Transverse colon (tissue), 4 donors: ENCODE data around the gene GNG3. TPM values are rescaled to one million over a fixed set of nuclear protein-coding genes. Genes with fewer than 3 reads are reported as not detected.

Experiments used
- DNase-seq: peaks from one replicate; pipeline ENCODE4 v3.0.0-alpha.2; 2019
- H3K27ac ChIP-seq, 4 donors: fragments of 200-600 bp; sonication (generic); 2 replicates each; pipeline ENCODE4 v1.5.1; 2016 to 2018; ENCODE audit warnings: inconsistent platforms in 4 of 4
- H3K27me3 ChIP-seq: fragments of 200-600 bp; sonication (generic); 2 replicates; pipeline ENCODE4 v1.5.1; 2017; ENCODE audit warnings: inconsistent platforms
- H3K36me3 ChIP-seq, 4 donors: fragments of 200-600 bp; sonication (generic); 2 replicates each; pipeline ENCODE4 v1.5.1; 2017 to 2019; ENCODE audit warnings: inconsistent platforms in 4 of 4
- H3K4me1 ChIP-seq, 4 donors: fragments of 200-600 bp; sonication (generic); 2 replicates each; pipeline ENCODE4 v1.5.1; 2017 to 2020; ENCODE audit warnings: inconsistent platforms in 4 of 4
- H3K4me3 ChIP-seq, 4 donors: fragments of 200-600 bp; sonication (generic); 1 replicate in 1 of 4; 2 replicates in 3 of 4; pipeline versions ENCODE4 v1.5.1 to v1.6.1; 2017 to 2019; ENCODE audit warnings: inconsistent platforms in 4 of 4
- H3K9me3 ChIP-seq, 2 donors: fragments of 200-600 bp; sonication (generic); 2 replicates each; pipeline ENCODE4 v1.5.1; 2017 to 2019; ENCODE audit warnings: inconsistent platforms in 2 of 2
- CTCF ChIP-seq, 5 experiments: fragments of 200-600 bp in 3 of 5; fragments of 450-650 bp in 2 of 5; sonication (generic) in 3 of 5; IDR thresholded peaks; 1 replicate in 2 of 5; 2 replicates in 3 of 5; pipeline ENCODE4 v1.5.1; 2016 to 2017; ENCODE audit warnings: antibody characterized with exemption in 5 of 5, inconsistent platforms in 3 of 5, mild to moderate bottlenecking in 2 of 5, moderate library complexity in 1 of 5
- EP300 ChIP-seq: sonication (generic); formaldehyde crosslinking; IDR thresholded peaks from one replicate; pipeline ENCODE4 v1.6.1; 2017; ENCODE audit warnings: antibody characterized with exemption, low read depth
- POLR2A ChIP-seq: fragments of 450-650 bp; IDR thresholded peaks from one replicate; pipeline ENCODE4 v1.6.1; 2016; ENCODE audit warnings: antibody characterized with exemption, mild to moderate bottlenecking, moderate library complexity
- POLR2AphosphoS5 ChIP-seq, 3 donors: sonication (generic); formaldehyde crosslinking; IDR thresholded peaks; one replicate each; pipeline ENCODE4 v1.6.1; 2016; ENCODE audit warnings: antibody characterized with exemption in 3 of 3
- WGBS, 2 donors: methylation state at CpG; one replicate each; pipeline ENCODE4 v1.1.5; 2018; ENCODE audit warnings: low coverage in 1 of 2; 5-methylcytosine and 5-hydroxymethylcytosine counted together
- in situ Hi-C, 4 donors: fragments of 200-750 bp; cut with MboI; loops; one replicate each; pipeline versions ENCODE4 v1.15.0 to v1.15.1; 2017; ENCODE audit warnings: low sequenced_read_pairs in 3 of 4, low pct_ligation_motif_present in 1 of 4, low pct_unique_long_range_greater_than_20kb in 1 of 4
- intact Hi-C: fragments of 100-400 bp; cut with DNase I; formaldehyde crosslinking; loops from one replicate; pipeline ENCODE4 v1.15.1; 2023; ENCODE audit warnings: low total_unique reads
- total RNA-seq, 4 donors: library from RNA; depleted of rRNA; stranded (reverse); fragments of >200 nt; gene quantifications; one replicate each; pipeline ENCODE4 v1.1.0, GENCODE V29; 2016

Gene GNG3
- total RNA-seq, 4 donors from 2014 or later = 0.64 TPM; not detected in 3

DNA sequence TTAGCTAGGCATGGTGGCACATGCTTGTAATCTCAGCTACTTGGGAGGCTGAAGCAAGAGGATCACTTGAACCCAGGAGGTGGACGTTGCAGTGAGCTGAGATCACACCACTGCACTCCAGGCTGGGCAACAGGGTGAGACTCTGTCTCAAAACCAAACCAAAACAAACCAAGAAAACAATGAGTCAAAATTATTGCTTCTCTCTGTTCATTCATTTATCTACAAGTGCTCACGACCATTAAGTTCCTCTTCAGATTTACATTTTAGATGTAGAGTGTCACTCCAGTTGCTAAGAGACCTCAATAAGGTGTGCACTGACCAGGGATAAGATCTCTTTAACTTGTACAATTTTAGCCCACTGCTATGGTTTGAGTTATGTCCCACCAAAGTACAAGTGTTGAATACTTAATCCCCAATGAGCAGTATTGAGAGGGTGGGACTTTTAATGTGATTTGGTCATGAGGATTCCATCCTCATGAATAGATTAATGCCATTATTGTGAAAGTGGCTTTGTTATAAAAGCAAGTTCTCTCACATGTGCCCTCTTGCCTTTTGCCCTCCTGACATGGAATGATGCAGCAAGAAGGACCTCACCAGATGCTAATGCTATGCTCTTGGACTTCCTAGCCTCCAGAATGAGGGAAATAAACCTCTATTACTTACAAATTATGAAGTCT, 12.0 kb downstream of the GNG3 start:
- Histone ChIP-seq H3K27me3 (no peaks in the 10 kb centered on the region), H3K4me3 (no peak overlapping the region), H3K4me1 (peaks cover 6 to 19% (median 8%) of the 10 kb centered on the region in 4 donors), H3K36me3 (peaks cover 2 to 85% (median 46%) of the 10 kb centered on the region in 4 donors), H3K9me3 (no peaks in the 10 kb centered on the region), H3K27ac (no peak overlapping the region)
- in situ Hi-C loops = no loop called here
- no peak for TF ChIP-seq POLR2A
- TF ChIP-seq CTCF (IDR thresholded peaks at IDR 0.05) = no peak
- TF ChIP-seq POLR2AphosphoS5 (IDR thresholded peaks at IDR 0.05) = no peak
- no peak for TF ChIP-seq EP300
- intact Hi-C loops = no loop called here
- 69 to 88% methylated on average over 1 to 2 of the region's 2 CpGs for WGBS, 2 donors
- DNase-seq = no peak

GRCh38 chr11:62721994-62722393, 14.5 kb downstream of the GNG3 start:
- intact Hi-C loops (no loop called here), in situ Hi-C loops (no loop called here)
- Histone ChIP-seq H3K27ac (no peak overlapping the region), H3K4me3 (no peak overlapping the region), H3K36me3 (peaks cover 2 to 66% (median 36%) of the 10 kb centered on the region in 4 donors), H3K27me3 (no peaks in the 10 kb centered on the region), H3K9me3 (no peaks in the 10 kb centered on the region), H3K4me1 (peaks cover 10 to 32% (median 17%) of the 10 kb centered on the region in 4 donors)
- TF ChIP-seq POLR2AphosphoS5 (IDR thresholded peaks at IDR 0.05) (no peak), POLR2A (no peak)
- no peak for DNase-seq
- 79 to 83% methylated on average over 5 to 7 of the region's 7 CpGs for WGBS, 2 donors

DNA sequence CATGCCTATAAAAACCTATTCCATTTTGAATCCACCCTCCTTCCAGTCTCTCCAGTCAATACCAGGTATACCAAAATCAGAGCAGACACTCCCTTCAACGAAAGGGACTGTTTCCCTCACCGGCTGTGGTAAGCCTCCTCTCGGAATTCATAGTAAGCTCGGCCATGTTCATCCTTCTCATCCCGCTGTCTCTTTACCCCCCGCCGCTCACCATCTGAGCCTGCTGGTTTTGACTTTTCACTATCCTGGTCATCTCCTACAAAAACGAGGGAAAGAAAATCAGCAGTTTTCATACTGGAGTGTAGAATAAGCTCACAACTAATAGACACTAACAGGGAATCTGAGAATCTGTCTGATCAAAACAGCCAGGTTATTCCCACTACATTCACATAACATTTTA, 16.7 kb downstream of the GNG3 start:
- H3K27ac ChIP-seq = peak overlapping the region in 1 of 4 donors; percentile 98
- 48 to 65% methylated on average over 7 to 8 of the region's 8 CpGs for WGBS, 2 donors
- H3K36me3 ChIP-seq = peaks cover 2 to 45% (median 25%) of the 10 kb centered on the region in 4 donors
- no peaks in the 10 kb centered on the region for H3K27me3 ChIP-seq
- no peaks in the 10 kb centered on the region for H3K9me3 ChIP-seq
- TF ChIP-seq POLR2A (no peak), CTCF (IDR thresholded peaks at IDR 0.05) (no peak), POLR2AphosphoS5 (IDR thresholded peaks at IDR 0.05) (no peak), EP300 (no peak)
- intact Hi-C loops (no loop called here), in situ Hi-C loops (no loop called here)
- H3K4me1 ChIP-seq = peaks cover 10 to 35% (median 17%) of the 10 kb centered on the region in 4 donors
- H3K4me3 ChIP-seq = peak overlapping the region in 1 of 4 donors; percentile 73
- DNase-seq = no peak

DNA sequence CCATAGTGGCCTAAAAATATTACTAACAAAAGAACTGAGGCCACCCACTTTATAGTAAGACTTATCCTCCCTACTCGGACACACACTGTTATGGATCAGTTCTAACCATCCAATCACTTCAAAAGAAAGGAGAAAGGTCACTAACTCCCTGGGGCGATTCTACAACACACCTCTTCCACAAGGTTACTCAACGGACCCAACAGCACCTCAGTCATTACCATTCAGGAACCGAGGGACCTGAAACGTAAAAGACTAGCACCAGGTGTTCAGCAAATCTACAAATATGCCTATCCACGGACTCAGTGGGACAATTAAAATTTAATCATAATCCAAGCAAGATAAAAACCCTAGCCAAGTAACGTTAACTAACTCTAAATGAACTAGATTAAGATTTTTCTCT, 18.2 kb downstream of the GNG3 start:
- in situ Hi-C loops = no loop called here
- no peak for DNase-seq
- no peaks in the 10 kb centered on the region for H3K27me3 ChIP-seq
- peak overlapping the region; percentile 97 to 99 (median 98) for H3K27ac ChIP-seq
- H3K4me1 ChIP-seq = peaks cover 21 to 50% (median 31%) of the 10 kb centered on the region in 4 donors
- peak overlapping the region; percentile 73 to 96 (median 90) for H3K4me3 ChIP-seq
- WGBS, 2 donors = 0% methylated on average over 2 to 7 of the region's 7 CpGs
- peaks cover 0 to 31% (median 16%) of the 10 kb centered on the region in 4 donors for H3K36me3 ChIP-seq
- TF ChIP-seq POLR2A (peak; percentile 15), CTCF (IDR thresholded peaks at IDR 0.05) (no peak), EP300 (no peak), POLR2AphosphoS5 (IDR thresholded peaks at IDR 0.05) (peak in 2 of 3 donors; percentile 31 to 40)
- intact Hi-C loops = no loop called here
- H3K9me3 ChIP-seq = no peaks in the 10 kb centered on the region
